C4-2B (cell line): ENCODE data around the gene HIVEP3.

Experiments
- CTCF ChIP-seq: fragments of 450-650 bp; conservative IDR thresholded peaks from 2 replicates; pipeline ENCODE4 v1.5.1; 2017; ENCODE audit warnings: mild to moderate bottlenecking
- ZFX ChIP-seq: fragments of 450-650 bp; IDR thresholded peaks from 2 replicates; pipeline ENCODE4 v1.6.1; 2017

- TF ChIP-seq CTCF (no peak), ZFX (no peak)
Observed at GRCh38 chr1:41632781-41633575, 285.7 kb downstream of the HIVEP3 start.
